IMR-90 (cell line): ENCODE measurements around the gene COLGALT1. TPM values are rescaled to one million over a fixed set of nuclear protein-coding genes. Genes with fewer than 3 reads are reported as not detected.
A peak's percentile ranks its signal among the peaks of the same experiment; 100 is the strongest.

ENCODE experiments used
- ATAC-seq: fragments of 200-7000 bp; cut with Tn5 transposase; 2 replicates; pipeline ENCODE4 v1.9.1; 2020; ENCODE audit warnings: low read depth, mild to moderate bottlenecking, moderate library complexity
- BruUV-seq: library from RNA; stranded (reverse); fragments of 400-500 nt; replicated peaks from 2 replicates; lab custom pipeline; 2021; lab: Mats Ljungman, UMichigan
- CTCF ChIA-PET: fragments of 300-600 bp; formaldehyde crosslinking; extraction: SDS; loops from one replicate; lab custom pipeline; 2021; ENCODE audit warnings: antibody characterized with exemption; lab: Yijun Ruan, JAX
- POLR2A ChIA-PET: fragments of 300-600 bp; sonication (Branson Sonifier 250); formaldehyde crosslinking; loops from one replicate; lab custom pipeline; 2022; ENCODE audit warnings: antibody characterized with exemption; ENCODE audit not compliant: unreplicated experiment; lab: Charles Lee
- DNase-seq: peaks from one replicate; pipeline ENCODE4 v3.0.0; 2013
- H2AFZ ChIP-seq: replicated peaks from 2 replicates; pipeline ENCODE3; 2013; ENCODE audit warnings: low read length, mild to moderate bottlenecking; ENCODE audit not compliant: poor library complexity
- H2AK5ac ChIP-seq: 2 replicates; pipeline ENCODE4 v1.6.1; 2013; ENCODE audit warnings: low read depth, low read length, inconsistent platforms
- H2AK9ac ChIP-seq: replicated peaks from 2 replicates; pipeline ENCODE3; 2013; ENCODE audit warnings: mild to moderate bottlenecking, low read depth, low read length, moderate library complexity; ENCODE audit not compliant: poor library complexity
- H2BK120ac ChIP-seq: 2 replicates; pipeline ENCODE4 v1.6.1; 2013; ENCODE audit warnings: low read depth, low read length, inconsistent platforms
- H2BK15ac ChIP-seq: 3 replicates; pipeline ENCODE4 v1.6.1; 2013; ENCODE audit warnings: low read depth, low read length, inconsistent platforms
- H2BK20ac ChIP-seq: 2 replicates; pipeline ENCODE4 v1.6.1; 2013; ENCODE audit warnings: low read depth, mild to moderate bottlenecking, inconsistent platforms, low read length, moderate library complexity
- H2BK5ac ChIP-seq: 2 replicates; pipeline ENCODE4 v1.6.1; 2013; ENCODE audit warnings: mild to moderate bottlenecking, low read depth, low read length, inconsistent platforms; ENCODE audit not compliant: poor library complexity, severe bottlenecking
- H3K14ac ChIP-seq: replicated peaks from 2 replicates; pipeline ENCODE4 v1.6.1; 2013; ENCODE audit warnings: low read depth, low read length, inconsistent platforms
- H3K18ac ChIP-seq: 2 replicates; pipeline ENCODE4 v1.6.1; 2013; ENCODE audit warnings: low read depth, low read length, control low read depth
- H3K23ac ChIP-seq: 2 replicates; pipeline ENCODE4 v1.6.1; 2013; ENCODE audit warnings: low read depth, low read length, inconsistent platforms
- H3K27ac ChIP-seq: 2 replicates; pipeline ENCODE4 v1.5.1; 2013; ENCODE audit warnings: mild to moderate bottlenecking, control low read depth, low read length; ENCODE audit not compliant: insufficient read depth
- H3K27me3 ChIP-seq: 2 replicates; pipeline ENCODE4 v1.6.1; 2013; ENCODE audit warnings: low read length; ENCODE audit not compliant: control insufficient read depth, insufficient read depth
- H3K36me3 ChIP-seq: 2 replicates; pipeline ENCODE4 v1.6.1; 2013; ENCODE audit warnings: low read length, mixed read lengths; ENCODE audit not compliant: control insufficient read depth, insufficient read depth
- H3K4ac ChIP-seq: 2 replicates; pipeline ENCODE4 v1.6.1; 2013; ENCODE audit warnings: low read depth, low read length, inconsistent platforms
- H3K4me1 ChIP-seq: 2 replicates; pipeline ENCODE4 v1.6.1; 2013; ENCODE audit warnings: low read length, mixed read lengths; ENCODE audit not compliant: control insufficient read depth, insufficient read depth
- H3K4me2 ChIP-seq: 2 replicates; pipeline ENCODE4 v1.6.1; 2013; ENCODE audit warnings: low read depth, mild to moderate bottlenecking, control low read depth, low read length, moderate library complexity
- H3K4me3 ChIP-seq: 2 replicates; pipeline ENCODE4 v1.5.1; 2013; ENCODE audit warnings: low read depth, mild to moderate bottlenecking, control low read depth, low read length, moderate library complexity; ENCODE audit not compliant: insufficient read depth
- H3K56ac ChIP-seq: 2 replicates; pipeline ENCODE4 v1.6.1; 2013; ENCODE audit warnings: low read length, inconsistent platforms; ENCODE audit not compliant: insufficient read depth; ENCODE audit errors: extremely low read depth
- H3K79me1 ChIP-seq, 2 experiments: 2 replicates each; pipeline ENCODE4 v1.6.1; 2013; ENCODE audit warnings: low read length in 2 of 2, inconsistent platforms in 1 of 2, low read depth in 1 of 2
- H3K9ac ChIP-seq: 2 replicates; pipeline ENCODE4 v1.6.1; 2013; ENCODE audit warnings: low read depth, low read length, control low read depth
- H3K9me1 ChIP-seq: 2 replicates; pipeline ENCODE4 v1.6.1; 2013; ENCODE audit warnings: low read length, inconsistent platforms; ENCODE audit not compliant: insufficient read depth
- H3K9me3 ChIP-seq: 2 replicates; pipeline ENCODE4 v1.6.1; 2013; ENCODE audit warnings: low read length; ENCODE audit not compliant: control insufficient read depth, insufficient read depth
- H4K20me1 ChIP-seq: 2 replicates; pipeline ENCODE4 v1.6.1; 2013; ENCODE audit warnings: low read length, inconsistent platforms; ENCODE audit not compliant: insufficient read depth
- H4K5ac ChIP-seq: 2 replicates; pipeline ENCODE4 v1.6.1; 2013; ENCODE audit warnings: mild to moderate bottlenecking, low read depth, low read length, control low read depth
- H4K8ac ChIP-seq, 2 experiments: 2 replicates each; pipeline ENCODE4 v1.6.1; 2013; ENCODE audit warnings: low read depth in 2 of 2, low read length in 2 of 2, control low read depth in 1 of 2, inconsistent platforms in 1 of 2
- H4K91ac ChIP-seq: 2 replicates; pipeline ENCODE4 v1.6.1; 2013; ENCODE audit warnings: low read depth, low read length, inconsistent platforms; ENCODE audit not compliant: insufficient read depth
- MXI1 ChIP-seq: IDR thresholded peaks from 2 replicates; pipeline ENCODE4 v1.6.1; 2012; ENCODE audit warnings: low read depth, mild to moderate bottlenecking, low read length, moderate library complexity, borderline replicate concordance
- SMC3 ChIP-seq: fragments of 150-350 bp; IDR thresholded peaks from 2 replicates; pipeline ENCODE4 v1.6.1; 2016; ENCODE audit warnings: low read depth, mild to moderate bottlenecking, antibody characterized with exemption, low read length, moderate library complexity
- WGBS, 2 experiments: methylation state at CpG; one replicate each; pipeline versions ENCODE4 v1.1.5 to v1.1.7; 2013; ENCODE audit warnings: missing lambda C conversion rate in 2 of 2; ENCODE audit not compliant: insufficient read length in 1 of 2; ENCODE audit errors: extremely low coverage in 2 of 2; 5-methylcytosine and 5-hydroxymethylcytosine counted together
- dilution Hi-C: fragments of 300-500 bp; cut with HindIII; formaldehyde crosslinking; loops from one replicate; pipeline ENCODE4 v1.14.3; 2018; ENCODE audit warnings: low sequenced_read_pairs; ENCODE audit not compliant: unreplicated experiment
- in situ Hi-C: fragments of 300-500 bp; cut with MboI; formaldehyde crosslinking; loops from 3 replicates; pipeline ENCODE4 v1.14.3; 2019; ENCODE audit warnings: low sequenced_read_pairs, inconsistent platforms, mixed read lengths
- intact Hi-C: fragments of 100-400 bp; cut with micrococcal nuclease; formaldehyde crosslinking; loops from 2 replicates; pipeline ENCODE4 v1.10.0; 2022
- polyA plus RNA-seq, 3 experiments: library from polyadenylated mRNA; depleted of rRNA; stranded (reverse); fragments of >200 nt; gene quantifications; 2 replicates each; pipeline ENCODE4 v1.2.3, GENCODE V29; 2012; ENCODE audit warnings: low replicate concordance in 1 of 3
- total RNA-seq: library from RNA; depleted of rRNA; stranded (reverse); fragments of >200 nt; gene quantifications from 2 replicates; pipeline ENCODE4 v1.2.3, GENCODE V29; 2012
- TF ChIP-seq, protein P1 (sequence below): fragments of 150-350 bp; IDR thresholded peaks from 2 replicates; pipeline ENCODE4 v1.6.1; 2017; ENCODE audit warnings: mild to moderate bottlenecking, antibody characterized with exemption, low read length, low read depth

The COLGALT1 gene
- total and polyA plus RNA-seq, 2 of the 4 experiments (the other 2 are of a cell fraction), result 77.1 to 117 TPM

DNA sequence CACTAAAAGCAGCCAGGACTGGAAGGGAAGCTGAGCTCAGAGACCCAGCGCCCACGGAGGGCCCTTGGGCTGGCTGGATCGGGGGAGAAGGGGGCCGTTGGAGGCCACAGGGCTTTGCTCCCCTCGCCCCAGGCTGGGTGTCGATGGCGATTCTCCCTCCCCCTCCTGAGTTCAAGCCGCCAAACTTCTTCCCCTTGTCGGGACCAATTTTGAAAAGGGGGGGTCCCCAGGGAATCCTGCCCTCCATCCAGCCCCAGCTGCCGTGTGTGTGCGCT lies 61.2 kb downstream of the COLGALT1 start:
- H3K4me3 ChIP-seq, result no peak overlapping the region
- in situ Hi-C loops, result no loop called here
- CTCF ChIA-PET, result interaction anchor here (1.4 kb wide), 1 partner anchor 150 kb away, joined by 3 read pairs; no protein-coding TSS in a partner anchor

More for the DNA sequence above, 61.2 kb downstream of the COLGALT1 start:
- DNase-seq (no peak), ATAC-seq (no peak)
- H4K5ac ChIP-seq, result no peak overlapping the region
- no peak overlapping the region for H2BK5ac ChIP-seq
- H2AK5ac ChIP-seq, result no peak overlapping the region
- H3K9ac ChIP-seq, result no peak overlapping the region; the same call in 1 of the 2 replicates
- H3K27ac ChIP-seq, result no peak overlapping the region
- H3K23ac ChIP-seq, result no peak overlapping the region
- no peak overlapping the region for H4K8ac ChIP-seq
- WGBS, 2 experiments, result no CpG with 5 or more reads among the region's 11 CpGs
- H3K79me1 ChIP-seq, result no peaks in the 10 kb centered on the region
- no peak overlapping the region for H2BK20ac ChIP-seq
- TF ChIP-seq SMC3 (no peak), MXI1 (no peak)
- TF ChIP-seq, protein P1, sequence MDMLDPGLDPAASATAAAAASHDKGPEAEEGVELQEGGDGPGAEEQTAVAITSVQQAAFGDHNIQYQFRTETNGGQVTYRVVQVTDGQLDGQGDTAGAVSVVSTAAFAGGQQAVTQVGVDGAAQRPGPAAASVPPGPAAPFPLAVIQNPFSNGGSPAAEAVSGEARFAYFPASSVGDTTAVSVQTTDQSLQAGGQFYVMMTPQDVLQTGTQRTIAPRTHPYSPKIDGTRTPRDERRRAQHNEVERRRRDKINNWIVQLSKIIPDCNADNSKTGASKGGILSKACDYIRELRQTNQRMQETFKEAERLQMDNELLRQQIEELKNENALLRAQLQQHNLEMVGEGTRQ, result no peak
- H3K56ac ChIP-seq, result no peak overlapping the region
- peak overlapping the region; percentile 71 for H3K4me2 ChIP-seq
- H2BK15ac ChIP-seq, result no peak overlapping the region
- H3K18ac ChIP-seq, result no peak overlapping the region
- no peak overlapping the region for H3K4ac ChIP-seq
- H3K27me3 ChIP-seq, result peaks cover 6% of the 10 kb centered on the region
- H3K14ac ChIP-seq, result no peak overlapping the region
- no peaks in the 10 kb centered on the region for H3K4me1 ChIP-seq
- peaks cover 3% of the 10 kb centered on the region for H3K9me3 ChIP-seq
- no peaks in the 10 kb centered on the region for H3K9me1 ChIP-seq
- POLR2A ChIA-PET, result no interaction called here
- no peak overlapping the region for H2BK120ac ChIP-seq
- no peaks in the 10 kb centered on the region for H3K36me3 ChIP-seq
- intact Hi-C loops (no loop called here), dilution Hi-C loops (no loop called here)
- H2AFZ ChIP-seq, result peak overlapping the region; percentile 53
- no peak overlapping the region for H4K91ac ChIP-seq
- BruUV-seq, result no TSS peak
- H2AK9ac ChIP-seq, result no peak overlapping the region
- no peaks in the 10 kb centered on the region for H4K20me1 ChIP-seq
